HepG2 (cell line): ENCODE measurements around the gene ADAT3. TPM values are rescaled to one million over a fixed set of nuclear protein-coding genes. Genes with fewer than 3 reads are reported as not detected.

Source experiments
- FOXO1 ChIP-seq: sonication (generic); formaldehyde crosslinking; IDR thresholded peaks from 2 replicates; pipeline ENCODE4 v1.4.0; 2020; ENCODE audit warnings: missing genetic modification reagents
- GABPA ChIP-seq, 2 experiments: IDR thresholded peaks; 2 replicates each; pipeline ENCODE4 v1.6.1; 2011 to 2016; ENCODE audit warnings: low read depth in 2 of 2, low read length in 1 of 2, missing biosample characterization in 1 of 2, missing genetic modification characterization in 1 of 2
- GLI4 ChIP-seq: sonication (generic); formaldehyde crosslinking; IDR thresholded peaks from 2 replicates; pipeline ENCODE4 v1.5.1; 2020; ENCODE audit warnings: missing genetic modification reagents, mild to moderate bottlenecking, moderate library complexity, borderline replicate concordance
- HDAC2 ChIP-seq: sonication (generic); formaldehyde crosslinking; IDR thresholded peaks from 2 replicates; pipeline ENCODE4 v1.4.0; 2020; ENCODE audit warnings: missing genetic modification reagents
- HINFP ChIP-seq: sonication (generic); formaldehyde crosslinking; IDR thresholded peaks from 2 replicates; pipeline ENCODE4 v1.4.0; 2020; ENCODE audit warnings: low read depth, mild to moderate bottlenecking, missing genetic modification reagents
- HMGA1 ChIP-seq: sonication (generic); formaldehyde crosslinking; conservative IDR thresholded peaks from 2 replicates; pipeline ENCODE4 v1.4.0; 2020; ENCODE audit warnings: missing genetic modification reagents
- KAT8 ChIP-seq: IDR thresholded peaks from 2 replicates; pipeline ENCODE4 v1.6.1; 2016; ENCODE audit warnings: missing genetic modification reagents, missing compliant biosample characterization
- MAFK ChIP-seq, 2 experiments: IDR thresholded peaks in 1 of 2; conservative IDR thresholded peaks in 1 of 2; 2 replicates each; pipeline ENCODE4 v1.6.1; 2011; ENCODE audit warnings: improper control_type of control experiment in 2 of 2, low read length in 2 of 2
- MIER2 ChIP-seq: IDR thresholded peaks from 2 replicates; pipeline ENCODE4 v1.6.1; 2016; ENCODE audit warnings: missing biosample characterization, missing genetic modification reagents
- MIER3 ChIP-seq: IDR thresholded peaks from 2 replicates; pipeline ENCODE4 v1.6.1; 2016; ENCODE audit warnings: missing compliant biosample characterization, borderline replicate concordance
- NR2F2 ChIP-seq: IDR thresholded peaks from 2 replicates; pipeline ENCODE4 v1.6.1; 2012; ENCODE audit warnings: low read depth, inconsistent platforms, borderline replicate concordance
- PHF21A ChIP-seq: sonication (generic); formaldehyde crosslinking; IDR thresholded peaks from 2 replicates; pipeline ENCODE4 v1.5.0; 2020; ENCODE audit warnings: mild to moderate bottlenecking, missing genetic modification reagents
- SALL2 ChIP-seq: sonication (generic); formaldehyde crosslinking; IDR thresholded peaks from 2 replicates; pipeline ENCODE4 v1.8.1; 2023; ENCODE audit warnings: mild to moderate bottlenecking, missing genetic modification reagents, inconsistent platforms
- TBX2 ChIP-seq: sonication (generic); formaldehyde crosslinking; IDR thresholded peaks from 2 replicates; pipeline ENCODE4 v1.5.0; 2020; ENCODE audit warnings: missing genetic modification reagents, mild to moderate bottlenecking, borderline replicate concordance
- TRAFD1 ChIP-seq: sonication (generic); formaldehyde crosslinking; IDR thresholded peaks from 2 replicates; pipeline ENCODE4 v1.5.1; 2020; ENCODE audit warnings: missing genetic modification reagents, mild to moderate bottlenecking, borderline replicate concordance
- ZMYM2 ChIP-seq: sonication (generic); formaldehyde crosslinking; IDR thresholded peaks from 2 replicates; pipeline ENCODE4 v1.8.0; 2022; ENCODE audit warnings: mild to moderate bottlenecking, missing genetic modification reagents
- ZNF24 ChIP-seq: fragments of 450-650 bp; IDR thresholded peaks from 2 replicates; pipeline ENCODE4 v1.6.1; 2017; ENCODE audit warnings: antibody characterized with exemption, mild to moderate bottlenecking
- ZNF510 ChIP-seq: sonication (generic); formaldehyde crosslinking; IDR thresholded peaks from 2 replicates; pipeline ENCODE4 v1.4.0; 2020; ENCODE audit warnings: low read depth, mild to moderate bottlenecking, missing genetic modification reagents
- ZNF576 ChIP-seq: sonication (generic); formaldehyde crosslinking; IDR thresholded peaks from 2 replicates; pipeline ENCODE4 v1.4.0; 2020; ENCODE audit warnings: mild to moderate bottlenecking, missing genetic modification reagents
- ZXDC ChIP-seq: sonication (generic); formaldehyde crosslinking; IDR thresholded peaks from 2 replicates; pipeline ENCODE4 v1.5.0; 2020; ENCODE audit warnings: mild to moderate bottlenecking, missing genetic modification reagents
- polyA plus RNA-seq, 8 experiments: library from polyadenylated mRNA; depleted of rRNA in 3 of 8; stranded (reverse) in 7 of 8; unstranded in 1 of 8; fragments of >200 nt; fragmentation: Illumina TruSeq in 4 of 8; extraction: Trizol in 4 of 8; gene quantifications; 2 replicates each; pipeline versions ENCODE4 v1.2.1 to v1.2.3, GENCODE V29; 2011 to 2016; ENCODE audit warnings: low read depth in 4 of 8, missing spikeins in 1 of 8, mixed read lengths in 1 of 8; ENCODE audit not compliant: insufficient read depth in 1 of 8
- total RNA-seq, 5 experiments: library from RNA; depleted of rRNA; stranded (reverse); fragments of >200 nt; fragmentation: Illumina TruSeq; extraction: Trizol; gene quantifications; 2 replicates each; pipeline ENCODE4 v1.2.3, GENCODE V29; 2016; ENCODE audit warnings: low read depth in 1 of 5

Gene ADAT3
- total and polyA plus RNA-seq, 2 of the 13 experiments (the other 11 are each of a cell fraction or from before 2014, with no cell fraction given): 0.95 to 3.5 TPM

GRCh38 chr19:1935484-1936208 lies 30.4 kb downstream of the ADAT3 start (continued):
- no peak for TF ChIP-seq TRAFD1 (CRISPR knock-in tag)
- TF ChIP-seq ZNF576 (CRISPR knock-in tag): no peak
- no peak for TF ChIP-seq NR2F2
- peak; percentile 75 to 90 for TF ChIP-seq MAFK (conservative IDR thresholded peaks at IDR 0.05 in 1 of 2, IDR thresholded peaks at IDR 0.05 in 1 of 2; ENCODE audit: low read length in 2 of 2)
- peak; percentile 24; the same call in 1 of the 2 replicates for TF ChIP-seq PHF21A (CRISPR knock-in tag)
- TF ChIP-seq ZXDC: 0 out of 2 replicates have a peak, but pooled peaks have one; percentile 47
- TF ChIP-seq MIER2: peak; percentile 12; the same call in 1 of the 2 replicates
- peak; percentile 42; the same call in 1 of the 2 replicates for TF ChIP-seq HDAC2 (CRISPR knock-in tag)
- 0 out of 2 replicates have a peak, but pooled peaks have one; percentile 39 for TF ChIP-seq GLI4 (CRISPR knock-in tag)
- TF ChIP-seq ZNF510: no peak
- no peak for TF ChIP-seq FOXO1 (CRISPR knock-in tag)
- 0 out of 2 replicates have a peak, but pooled peaks have one; percentile 29 for TF ChIP-seq ZMYM2 (CRISPR knock-in tag)
- TF ChIP-seq TBX2 (CRISPR knock-in tag): 0 out of 2 replicates have a peak, but pooled peaks have one; percentile 25
- no peak for TF ChIP-seq HMGA1 (CRISPR knock-in tag)
- TF ChIP-seq GABPA (IDR thresholded peaks at IDR 0.05; ENCODE audit: low read depth, low read length): no peak
- TF ChIP-seq GABPA (CRISPR knock-in tag; IDR thresholded peaks at IDR 0.05; ENCODE audit: low read depth): peak; percentile 27
- no peak for TF ChIP-seq ZNF24
- 0 out of 2 replicates have a peak, but pooled peaks have one; percentile 24 for TF ChIP-seq KAT8
- peak; percentile 70; the same call in 1 of the 2 replicates for TF ChIP-seq MIER3 (CRISPR knock-in tag)
- TF ChIP-seq HINFP: no peak
- TF ChIP-seq SALL2 (CRISPR knock-in tag): 0 out of 2 replicates have a peak, but pooled peaks have one; percentile 31
